ENCODE data around the gene LRRC75A.

DNA sequence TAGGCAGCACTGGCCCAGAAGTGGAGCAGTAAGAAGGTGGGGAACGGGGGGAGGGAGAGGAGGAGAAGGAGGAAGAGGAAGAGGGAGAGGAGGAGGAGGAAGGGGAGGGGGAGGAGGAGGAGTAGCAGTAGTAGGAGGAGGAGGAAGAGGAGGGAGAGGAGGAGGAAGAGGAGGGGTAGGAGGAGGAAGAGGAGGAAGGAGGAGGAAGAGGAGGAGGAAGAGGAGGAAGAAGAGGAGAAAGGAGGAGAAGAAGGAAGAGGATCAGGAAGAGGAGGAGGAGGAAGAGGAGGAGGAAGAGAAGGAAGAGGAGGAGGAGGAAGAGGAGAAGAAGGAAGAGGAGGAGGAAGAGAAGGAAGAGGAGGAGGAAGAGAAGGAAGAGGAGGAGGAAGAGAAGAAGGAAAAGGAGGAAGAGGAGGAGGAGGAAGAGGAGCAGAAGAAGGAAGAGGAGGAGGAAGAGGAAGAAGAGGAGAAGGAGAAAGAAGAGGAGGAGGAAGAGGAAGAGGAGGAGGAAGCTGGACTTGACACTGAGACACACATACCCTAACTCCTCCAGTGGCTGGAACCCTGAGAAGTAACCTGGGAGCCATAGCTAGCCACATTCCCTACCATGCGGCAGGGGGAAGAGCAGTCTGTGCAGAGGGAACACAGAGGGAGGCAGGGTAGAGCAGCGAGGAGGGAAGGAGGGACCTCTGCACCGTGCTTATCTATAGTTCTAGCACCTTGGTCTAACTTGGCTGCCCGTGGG is 35.8 kb downstream of the LRRC75A start:
- TF ChIP-seq, protein P1, sequence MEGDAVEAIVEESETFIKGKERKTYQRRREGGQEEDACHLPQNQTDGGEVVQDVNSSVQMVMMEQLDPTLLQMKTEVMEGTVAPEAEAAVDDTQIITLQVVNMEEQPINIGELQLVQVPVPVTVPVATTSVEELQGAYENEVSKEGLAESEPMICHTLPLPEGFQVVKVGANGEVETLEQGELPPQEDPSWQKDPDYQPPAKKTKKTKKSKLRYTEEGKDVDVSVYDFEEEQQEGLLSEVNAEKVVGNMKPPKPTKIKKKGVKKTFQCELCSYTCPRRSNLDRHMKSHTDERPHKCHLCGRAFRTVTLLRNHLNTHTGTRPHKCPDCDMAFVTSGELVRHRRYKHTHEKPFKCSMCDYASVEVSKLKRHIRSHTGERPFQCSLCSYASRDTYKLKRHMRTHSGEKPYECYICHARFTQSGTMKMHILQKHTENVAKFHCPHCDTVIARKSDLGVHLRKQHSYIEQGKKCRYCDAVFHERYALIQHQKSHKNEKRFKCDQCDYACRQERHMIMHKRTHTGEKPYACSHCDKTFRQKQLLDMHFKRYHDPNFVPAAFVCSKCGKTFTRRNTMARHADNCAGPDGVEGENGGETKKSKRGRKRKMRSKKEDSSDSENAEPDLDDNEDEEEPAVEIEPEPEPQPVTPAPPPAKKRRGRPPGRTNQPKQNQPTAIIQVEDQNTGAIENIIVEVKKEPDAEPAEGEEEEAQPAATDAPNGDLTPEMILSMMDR (IDR thresholded peaks at IDR 0.05) = no peak
- no peak for TF ChIP-seq POLR2A (IDR thresholded peaks at IDR 0.05)

Data from heart left ventricle (tissue), 13 donors.